ENCODE results near the gene MYH9.
"Not testable (repeated sequence)": the region's sequence is repeated elsewhere in the genome, so short reads cannot be mapped to it uniquely, and the experiment has no call there.

MYH9 gene

GRCh38 chr22:36291831-36292740 lies 95.7 kb downstream of the MYH9 start:
- POLR2A ChIA-PET = interaction anchor here (0.5 to 1.2 kb wide), 2 partner anchors 10 to 91 kb away, joined by 4 to 5 read pairs; no protein-coding TSS in a partner anchor
- TF ChIP-seq, protein P1, sequence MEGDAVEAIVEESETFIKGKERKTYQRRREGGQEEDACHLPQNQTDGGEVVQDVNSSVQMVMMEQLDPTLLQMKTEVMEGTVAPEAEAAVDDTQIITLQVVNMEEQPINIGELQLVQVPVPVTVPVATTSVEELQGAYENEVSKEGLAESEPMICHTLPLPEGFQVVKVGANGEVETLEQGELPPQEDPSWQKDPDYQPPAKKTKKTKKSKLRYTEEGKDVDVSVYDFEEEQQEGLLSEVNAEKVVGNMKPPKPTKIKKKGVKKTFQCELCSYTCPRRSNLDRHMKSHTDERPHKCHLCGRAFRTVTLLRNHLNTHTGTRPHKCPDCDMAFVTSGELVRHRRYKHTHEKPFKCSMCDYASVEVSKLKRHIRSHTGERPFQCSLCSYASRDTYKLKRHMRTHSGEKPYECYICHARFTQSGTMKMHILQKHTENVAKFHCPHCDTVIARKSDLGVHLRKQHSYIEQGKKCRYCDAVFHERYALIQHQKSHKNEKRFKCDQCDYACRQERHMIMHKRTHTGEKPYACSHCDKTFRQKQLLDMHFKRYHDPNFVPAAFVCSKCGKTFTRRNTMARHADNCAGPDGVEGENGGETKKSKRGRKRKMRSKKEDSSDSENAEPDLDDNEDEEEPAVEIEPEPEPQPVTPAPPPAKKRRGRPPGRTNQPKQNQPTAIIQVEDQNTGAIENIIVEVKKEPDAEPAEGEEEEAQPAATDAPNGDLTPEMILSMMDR (IDR thresholded peaks at IDR 0.05; ENCODE audit: insufficient read depth, low read length, missing control alignments) = no peak
- no peak overlapping the region for H3K4me3 ChIP-seq (ENCODE audit: low read depth, low read length)
- CTCF ChIA-PET = interaction anchor here (1.4 to 3.3 kb wide), 2 partner anchors 8 to 10 kb away, joined by 4 to 27 read pairs; no protein-coding TSS in a partner anchor
- no peak for DNase-seq (ENCODE audit: low read depth, low spot score)

DNA sequence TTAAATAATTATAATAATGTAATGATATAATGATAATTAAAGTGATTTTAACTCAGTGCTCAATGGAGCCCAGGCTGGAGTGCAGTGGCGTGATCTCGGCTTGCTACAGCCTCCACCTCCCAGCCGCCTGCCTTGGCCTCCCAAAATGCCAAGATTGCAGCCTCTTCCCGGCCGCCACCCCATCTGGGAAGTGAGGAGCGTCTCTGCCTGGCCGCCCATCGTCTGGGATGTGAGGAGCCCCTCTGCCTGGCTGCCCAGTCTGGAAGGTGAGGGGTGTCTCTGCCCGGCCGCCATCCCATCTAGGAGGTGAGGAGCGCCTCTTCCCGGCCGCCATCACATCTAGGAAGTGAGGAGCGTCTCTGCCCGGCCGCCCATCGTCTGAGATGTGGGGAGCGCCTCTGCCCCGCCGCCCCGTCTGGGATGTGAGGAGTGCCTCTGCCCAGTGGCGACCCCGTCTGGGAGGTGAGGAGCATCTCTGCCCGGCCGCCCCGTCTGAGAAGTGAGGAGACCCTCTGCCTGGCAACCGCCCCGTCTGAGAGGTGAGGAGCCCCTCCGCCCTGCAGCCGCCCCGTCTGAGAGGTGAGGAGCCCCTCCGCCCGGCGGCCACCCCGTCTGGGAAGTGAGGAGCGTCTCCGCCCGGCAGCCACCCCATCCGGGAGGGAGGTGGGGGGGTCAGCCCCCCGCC lies 97.2 kb downstream of the MYH9 start:
- POLR2A ChIA-PET; H3K4me3 ChIP-seq (ENCODE audit: low read depth, low read length); DNase-seq (ENCODE audit: low read depth, low spot score): not testable (repeated sequence)
- CTCF ChIA-PET = interaction anchor here (7.3 kb wide), 1 partner anchor 14 kb away, joined by 80 read pairs; no protein-coding TSS in a partner anchor

GRCh38 chr22:36289948-36290371 lies 97.8 kb downstream of the MYH9 start:
- CTCF ChIA-PET = interaction anchor here (7.3 to 16.0 kb wide), 2 partner anchors 12 to 14 kb away, joined by 80 to 202 read pairs; no protein-coding TSS in a partner anchor
- H3K4me3 ChIP-seq (ENCODE audit: low read depth, low read length); DNase-seq (ENCODE audit: low read depth, low spot score); POLR2A ChIA-PET: not testable (repeated sequence)

- H3K4me3 ChIP-seq (ENCODE audit: low read depth, low read length) = no peak overlapping the region
- TF ChIP-seq, protein P1 (IDR thresholded peaks at IDR 0.05; ENCODE audit: insufficient read depth, low read length, missing control alignments) = no peak
- POLR2A ChIA-PET = interaction anchor here (0.9 kb wide), 1 partner anchor 13 kb away, joined by 3 read pairs; no protein-coding TSS in a partner anchor
- no peak for DNase-seq (ENCODE audit: low read depth, low spot score)
- CTCF ChIA-PET = interaction anchor here (7.3 to 16.0 kb wide), 2 partner anchors 12 to 13 kb away, joined by 80 to 202 read pairs; no protein-coding TSS in a partner anchor
These were observed 98.3 kb downstream of the MYH9 start for GRCh38 chr22:36289406-36289870.

DNA sequence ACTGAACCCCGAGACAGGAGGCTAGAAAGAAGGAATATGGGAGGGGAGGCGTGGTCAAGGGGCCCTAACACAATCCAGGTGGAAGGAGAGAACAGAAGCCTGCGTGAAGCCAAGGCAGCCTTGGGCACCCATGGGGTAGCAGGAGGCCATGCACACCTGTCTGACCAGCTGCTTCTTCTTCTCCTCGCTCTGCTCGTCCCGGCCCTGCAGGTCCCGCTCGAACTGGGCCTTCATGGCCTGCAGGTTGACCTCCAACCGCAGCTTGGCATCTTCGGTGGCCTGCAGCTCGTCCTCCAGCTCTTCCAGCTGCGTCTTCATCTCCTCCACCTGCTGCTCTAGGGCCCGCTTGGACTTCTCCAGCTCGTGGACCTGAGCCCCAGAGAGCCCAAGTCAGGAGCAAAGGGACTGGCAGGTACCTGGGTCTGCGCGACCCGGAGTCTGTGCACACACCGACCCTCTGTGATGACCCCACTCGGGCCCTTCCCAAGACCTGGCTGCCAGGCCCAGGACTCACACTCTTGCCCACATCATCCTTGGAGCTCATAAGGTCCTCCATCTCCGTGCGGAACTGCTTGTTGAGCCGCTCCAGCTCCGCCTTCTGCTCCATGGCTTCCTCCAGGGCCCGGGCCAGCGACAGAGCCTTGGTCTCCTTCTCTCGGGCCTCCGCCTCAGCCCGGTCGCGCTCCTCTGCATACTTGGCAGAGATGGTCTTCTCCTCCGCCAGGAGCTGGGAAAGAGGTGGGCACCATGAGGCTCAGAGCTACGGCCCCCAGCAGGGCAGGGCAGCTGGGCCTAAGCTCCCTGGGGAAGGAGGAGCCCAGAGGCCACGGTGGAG lies 99.0 kb downstream of the MYH9 start:
- H3K4me3 ChIP-seq (ENCODE audit: low read depth, low read length) = no peak overlapping the region
- CTCF ChIA-PET = interaction anchor here (1.1 to 16.0 kb wide), 4 partner anchors 13 to 198 kb away, joined by 3 to 202 read pairs (median 42); no protein-coding TSS in a partner anchor
- no peak for DNase-seq (ENCODE audit: low read depth, low spot score)
- TF ChIP-seq, protein P1 (IDR thresholded peaks at IDR 0.05; ENCODE audit: insufficient read depth, low read length, missing control alignments) = no peak
- POLR2A ChIA-PET = interaction anchor here (0.9 kb wide), 1 partner anchor 13 kb away, joined by 3 read pairs; no protein-coding TSS in a partner anchor

GRCh38 chr22:36287881-36288515 lies 99.8 kb downstream of the MYH9 start:
- DNase-seq (ENCODE audit: low read depth, low spot score) = no peak
- CTCF ChIA-PET = interaction anchor here (1.1 to 16.0 kb wide), 4 partner anchors 12 to 198 kb away, joined by 3 to 202 read pairs (median 42); no protein-coding TSS in a partner anchor
- POLR2A ChIA-PET = no interaction called here
- TF ChIP-seq, protein P1 (IDR thresholded peaks at IDR 0.05; ENCODE audit: insufficient read depth, low read length, missing control alignments) = no peak
- no peak overlapping the region for H3K4me3 ChIP-seq (ENCODE audit: low read depth, low read length)

Measured in AG04449 (cell line).